DMS79 treated with DMSO at 0.1 percent for 48 hours (cell line): ENCODE results near the gene SNX33.

Experiments
- DNase-seq: peaks from one replicate; lab custom pipeline; 2025; lab: John Stamatoyannopoulos, UW

SNX33 gene

DNA sequence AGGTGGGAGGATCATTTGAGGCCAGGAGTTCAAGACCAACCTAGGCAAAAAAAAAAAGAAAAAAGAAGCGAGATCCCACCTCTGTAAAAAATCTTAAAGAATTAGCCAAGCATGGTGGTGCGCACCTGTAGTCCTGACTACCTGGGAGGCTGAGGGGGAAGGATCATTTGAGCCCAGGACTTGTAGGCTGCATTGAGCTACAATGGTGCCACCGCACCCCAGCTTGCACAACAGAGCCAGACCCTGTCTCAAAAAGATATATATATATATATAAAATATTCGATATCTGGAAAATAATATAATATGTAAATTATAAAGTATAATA lies 6.6 kb upstream of the SNX33 start:
- no peak for DNase-seq

DNA sequence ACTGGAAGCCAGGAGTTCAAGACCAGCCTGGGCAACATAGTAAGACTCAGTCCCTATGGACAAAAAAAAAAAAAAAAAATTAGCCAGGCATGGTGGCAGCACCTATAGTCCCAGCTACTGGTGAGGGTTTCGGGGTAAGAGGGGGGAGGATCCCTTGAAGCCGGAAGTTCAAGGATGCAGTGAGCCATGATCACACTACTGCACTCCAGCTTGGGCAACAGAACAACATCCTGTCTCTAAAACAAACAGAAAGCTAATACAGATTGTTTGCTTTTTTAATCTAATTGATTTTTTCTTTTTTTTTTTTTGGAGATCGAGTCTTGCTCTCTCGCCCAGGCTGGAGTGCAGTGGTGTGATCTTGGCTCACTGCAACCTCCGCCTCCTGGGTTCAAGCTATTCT lies 6.1 kb upstream of the SNX33 start:
- DNase-seq = no peak

DNA sequence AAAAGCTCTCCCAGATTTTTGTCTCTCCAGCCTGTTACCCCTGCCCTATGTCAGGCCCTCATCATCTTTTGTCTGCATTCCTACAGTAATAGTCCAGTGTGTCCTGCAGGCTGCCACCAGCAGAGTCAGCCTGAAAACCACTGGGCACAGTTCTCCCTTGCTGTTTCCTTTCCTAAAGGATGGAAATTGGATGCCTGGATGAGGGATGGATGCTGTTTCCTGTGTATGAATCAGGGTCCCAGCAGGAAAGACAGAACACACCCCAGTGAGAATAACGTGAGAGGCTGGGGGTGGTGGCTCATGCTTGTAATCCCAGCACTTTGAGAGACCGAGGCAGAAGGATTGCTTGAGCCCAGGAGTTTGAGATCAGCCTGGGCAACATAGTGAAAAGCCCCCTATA lies 3.3 kb upstream of the SNX33 start:
- DNase-seq = no peak

DNA sequence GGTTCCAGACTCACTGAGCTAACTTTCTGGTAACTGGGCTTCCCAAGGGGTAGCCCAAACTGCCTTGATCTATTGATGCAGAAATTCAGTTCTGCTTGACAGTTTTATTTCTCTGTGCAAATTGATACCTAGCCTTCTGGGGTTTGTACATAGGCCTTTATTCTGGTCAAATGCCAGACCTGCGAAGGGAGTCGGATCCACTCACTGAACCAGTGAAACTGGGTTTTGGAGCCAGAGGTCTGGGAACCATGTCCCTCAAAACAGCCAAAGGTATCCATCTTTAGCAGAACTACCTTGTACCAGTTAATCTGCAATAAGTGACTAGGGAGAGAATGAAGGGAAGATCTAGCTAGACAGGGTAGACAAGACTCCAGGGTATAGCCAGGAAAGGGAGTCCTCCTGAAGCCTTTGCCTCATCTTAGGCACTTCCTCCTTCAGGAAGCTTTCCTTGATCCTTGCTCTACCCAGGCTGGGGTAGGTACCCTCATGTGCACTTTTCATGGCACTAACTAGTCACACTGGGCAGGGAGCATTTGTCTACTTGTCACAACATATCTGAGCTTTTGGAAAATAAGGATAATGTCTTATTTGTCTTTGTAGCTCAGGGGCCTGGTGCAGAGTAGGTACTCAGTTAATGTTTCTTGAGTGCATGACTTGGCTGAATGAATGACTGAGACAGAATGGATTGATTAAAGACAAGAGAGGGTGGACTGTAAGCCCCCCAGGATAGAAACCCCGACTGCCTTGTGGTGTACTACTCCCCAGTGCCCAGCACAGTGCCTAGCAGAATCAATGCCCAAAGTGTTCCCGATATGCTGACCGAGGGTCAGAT lies 1.4 kb upstream of the SNX33 start:
- DNase-seq = no peak

DNA sequence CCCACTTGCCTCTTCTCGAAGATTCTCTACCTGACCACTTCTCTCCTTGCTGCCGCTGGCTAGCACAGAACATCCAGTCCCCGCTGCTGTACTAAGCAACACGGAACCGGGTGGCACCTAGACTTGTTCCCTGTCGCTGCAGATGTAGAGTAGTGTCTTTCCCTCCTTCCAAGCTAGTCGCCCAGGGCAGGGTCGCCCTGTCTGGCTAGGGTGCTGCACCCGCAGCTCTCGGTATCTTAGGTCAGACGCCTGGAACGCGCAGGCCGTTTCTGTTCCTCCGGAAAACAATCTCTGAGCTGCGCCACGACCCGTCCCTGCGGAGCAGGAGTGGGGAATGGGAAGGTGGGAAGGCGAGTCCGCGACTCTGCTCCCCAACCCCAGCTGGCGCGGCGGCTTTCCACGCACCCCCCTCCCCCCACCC lies 758 bp upstream of the SNX33 start:
- DNase-seq = peak; percentile 6

DNA sequence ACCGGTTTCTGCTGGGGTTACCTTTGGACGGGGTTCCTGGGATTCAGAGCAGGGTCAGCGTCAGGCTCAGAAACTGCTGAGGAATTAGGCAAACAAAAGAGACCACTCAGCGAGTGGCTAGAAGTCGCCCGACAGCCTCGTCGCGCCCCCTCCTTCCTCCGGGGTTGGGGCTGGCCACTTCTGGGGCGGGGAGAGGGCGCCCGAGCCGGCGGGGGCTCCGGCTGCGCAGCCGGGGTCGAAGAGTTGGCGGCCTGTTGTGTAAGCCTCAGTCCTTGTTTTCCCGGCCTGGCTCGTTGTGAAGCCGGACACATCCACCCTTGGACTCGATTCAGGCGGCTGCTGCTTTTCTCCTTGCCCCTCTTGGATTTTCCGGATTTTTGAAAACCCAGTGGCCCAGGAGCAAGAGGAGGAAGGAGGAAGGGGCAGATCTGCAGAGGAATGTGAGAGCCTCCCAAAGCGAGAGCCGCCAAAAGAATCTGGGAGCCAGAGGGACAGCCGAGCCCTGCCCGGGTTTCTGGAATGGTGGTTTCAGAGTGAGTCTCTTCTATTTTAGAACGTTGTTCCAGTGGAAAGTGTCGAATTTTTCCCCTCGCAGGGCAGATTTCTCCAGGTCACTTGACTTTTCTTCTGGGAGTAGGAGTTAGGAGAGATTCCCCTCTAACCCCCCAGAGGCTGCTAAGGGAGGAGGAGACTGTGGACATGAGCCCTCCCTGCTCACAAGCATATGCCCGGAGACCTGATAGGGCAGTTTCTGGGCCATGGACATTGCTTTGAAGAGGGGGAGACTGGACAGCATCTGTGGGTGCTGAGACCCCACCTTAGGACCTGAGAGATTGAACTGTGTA lies 666 bp downstream of the SNX33 start:
- DNase-seq = no peak

DNA sequence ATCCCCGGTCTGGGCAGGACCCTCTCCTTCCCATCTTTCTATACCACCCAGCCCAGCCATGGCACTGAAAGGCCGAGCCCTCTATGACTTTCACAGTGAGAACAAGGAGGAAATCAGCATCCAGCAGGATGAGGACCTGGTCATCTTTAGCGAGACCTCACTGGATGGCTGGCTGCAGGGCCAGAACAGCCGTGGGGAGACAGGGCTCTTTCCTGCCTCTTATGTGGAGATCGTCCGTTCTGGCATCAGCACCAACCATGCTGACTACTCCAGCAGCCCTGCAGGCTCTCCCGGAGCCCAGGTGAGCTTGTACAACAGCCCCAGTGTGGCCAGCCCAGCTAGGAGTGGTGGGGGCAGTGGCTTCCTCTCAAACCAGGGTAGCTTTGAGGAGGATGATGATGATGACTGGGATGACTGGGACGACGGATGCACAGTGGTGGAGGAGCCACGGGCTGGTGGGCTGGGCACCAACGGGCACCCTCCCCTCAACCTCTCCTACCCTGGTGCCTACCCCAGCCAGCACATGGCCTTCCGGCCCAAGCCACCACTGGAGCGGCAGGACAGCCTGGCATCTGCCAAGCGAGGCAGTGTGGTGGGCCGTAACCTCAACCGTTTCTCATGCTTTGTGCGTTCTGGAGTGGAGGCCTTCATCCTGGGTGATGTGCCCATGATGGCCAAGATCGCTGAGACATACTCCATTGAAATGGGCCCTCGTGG lies 1.5 kb downstream of the SNX33 start:
- no peak for DNase-seq

DNA sequence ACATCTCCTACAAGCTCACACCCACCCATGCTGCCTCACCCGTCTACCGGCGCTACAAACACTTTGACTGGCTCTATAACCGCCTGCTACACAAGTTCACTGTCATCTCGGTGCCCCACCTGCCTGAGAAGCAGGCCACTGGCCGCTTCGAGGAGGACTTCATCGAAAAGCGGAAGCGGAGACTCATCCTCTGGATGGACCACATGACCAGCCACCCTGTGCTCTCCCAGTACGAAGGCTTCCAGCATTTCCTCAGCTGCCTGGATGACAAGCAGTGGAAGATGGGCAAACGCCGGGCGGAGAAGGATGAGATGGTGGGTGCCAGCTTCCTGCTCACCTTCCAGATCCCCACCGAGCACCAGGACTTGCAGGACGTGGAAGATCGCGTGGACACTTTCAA lies 2.1 kb downstream of the SNX33 start:
- no peak for DNase-seq

DNA sequence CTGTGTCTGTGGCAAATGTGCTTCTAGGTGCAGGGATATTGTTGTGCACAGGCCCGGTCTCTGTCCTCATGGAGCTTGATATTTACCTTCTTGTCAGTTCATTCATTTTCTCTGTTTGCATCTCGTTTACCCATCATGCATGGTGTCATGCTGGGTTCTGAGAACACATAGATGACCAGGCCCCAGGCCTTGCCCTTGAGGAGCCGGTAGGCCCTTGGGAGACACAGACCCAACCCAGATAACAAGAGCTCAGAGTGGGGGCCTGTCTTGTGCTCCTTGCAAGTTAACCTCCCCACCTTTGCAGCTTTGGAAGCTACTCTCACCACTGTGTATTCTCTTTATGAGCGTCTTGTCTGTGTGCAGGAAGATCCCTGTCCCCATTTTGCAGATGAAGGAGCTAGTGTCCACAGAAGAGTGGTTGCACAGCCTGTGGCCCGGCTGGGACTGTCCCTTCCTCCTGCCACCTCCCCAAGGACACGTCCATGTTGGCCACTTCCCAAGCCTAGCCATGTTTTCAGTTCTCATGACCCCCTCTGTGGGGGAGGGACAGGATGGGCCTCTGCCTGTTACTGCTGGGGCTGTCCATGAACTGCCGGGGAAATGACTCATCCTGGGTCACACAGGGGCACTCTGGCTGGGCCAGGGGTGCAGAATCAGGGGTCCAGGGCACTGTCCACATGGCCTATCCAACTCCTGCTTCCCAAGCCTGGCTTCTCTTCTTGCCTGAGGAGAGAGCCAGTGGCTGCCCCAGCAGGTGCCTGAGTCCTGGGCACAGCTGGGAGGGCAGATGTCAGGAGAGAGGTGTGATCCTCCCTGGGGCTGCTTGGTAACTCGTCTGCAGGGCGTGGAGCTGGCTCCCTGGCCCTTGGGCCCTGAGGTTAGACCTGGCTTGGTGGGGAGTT lies 3.4 kb downstream of the SNX33 start:
- no peak for DNase-seq

DNA sequence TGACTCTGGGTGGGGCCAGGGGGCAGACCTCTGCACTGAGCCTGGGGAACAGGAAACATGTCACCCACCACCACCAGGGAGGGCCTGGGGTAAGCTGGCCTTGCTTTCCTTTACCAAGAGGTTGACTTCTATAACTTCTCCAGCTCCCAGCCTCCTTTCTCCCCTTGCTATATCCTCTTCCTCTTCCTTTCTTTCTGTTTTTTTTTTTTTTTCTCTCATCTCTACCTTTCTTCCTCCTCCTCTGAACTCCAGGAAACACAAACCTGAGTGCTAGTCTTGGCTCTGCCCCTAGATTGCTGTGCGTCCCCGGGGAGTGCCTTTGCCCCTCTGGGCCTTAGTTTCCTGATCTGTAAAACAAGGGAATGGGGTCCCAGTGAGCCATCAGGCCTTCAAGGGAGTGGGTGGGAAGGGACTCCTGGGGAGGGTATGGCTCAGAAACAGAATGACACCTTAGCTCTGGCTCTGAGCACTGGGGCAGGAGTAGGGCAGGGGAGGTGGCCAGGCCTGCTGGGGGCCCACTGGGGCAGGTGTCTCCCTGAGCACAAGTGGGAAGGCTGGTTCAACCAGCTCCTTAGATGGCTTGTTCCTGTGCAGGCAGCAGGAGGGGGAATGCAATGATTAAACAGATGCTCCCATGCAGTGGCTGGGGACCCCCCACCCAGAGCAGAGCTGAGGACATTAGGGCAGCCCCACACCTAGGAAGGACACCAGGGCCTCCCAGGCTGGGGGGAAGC lies 4.3 kb downstream of the SNX33 start:
- no peak for DNase-seq

DNA sequence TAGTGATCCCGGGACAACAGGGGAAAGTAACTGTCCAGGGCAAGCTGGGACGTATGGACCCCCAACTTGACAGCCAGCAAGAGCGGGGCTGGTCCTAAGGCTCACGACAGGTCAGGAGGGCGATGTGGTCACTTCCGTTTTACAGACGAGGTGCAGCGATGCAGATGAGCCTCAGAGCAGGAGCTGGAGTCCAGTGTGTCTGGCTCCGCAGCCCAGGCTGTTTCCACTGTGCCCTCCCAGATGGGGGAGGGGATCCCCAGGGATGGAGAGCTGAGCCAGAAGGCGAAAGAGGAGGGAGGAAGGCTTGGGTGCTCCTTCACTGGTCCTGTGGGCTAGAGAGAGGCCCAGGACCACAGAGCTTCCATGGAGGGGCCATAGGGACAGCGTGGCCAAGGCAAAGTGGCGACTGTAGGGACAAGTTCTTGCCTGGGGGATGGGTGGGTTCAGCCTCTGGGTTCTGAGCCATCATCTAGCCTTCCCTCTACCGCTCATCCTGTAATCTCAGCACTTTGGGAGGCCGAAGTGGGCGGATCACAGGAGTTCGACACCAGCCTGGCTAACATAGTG lies 5.7 kb downstream of the SNX33 start:
- DNase-seq = no peak

DNA sequence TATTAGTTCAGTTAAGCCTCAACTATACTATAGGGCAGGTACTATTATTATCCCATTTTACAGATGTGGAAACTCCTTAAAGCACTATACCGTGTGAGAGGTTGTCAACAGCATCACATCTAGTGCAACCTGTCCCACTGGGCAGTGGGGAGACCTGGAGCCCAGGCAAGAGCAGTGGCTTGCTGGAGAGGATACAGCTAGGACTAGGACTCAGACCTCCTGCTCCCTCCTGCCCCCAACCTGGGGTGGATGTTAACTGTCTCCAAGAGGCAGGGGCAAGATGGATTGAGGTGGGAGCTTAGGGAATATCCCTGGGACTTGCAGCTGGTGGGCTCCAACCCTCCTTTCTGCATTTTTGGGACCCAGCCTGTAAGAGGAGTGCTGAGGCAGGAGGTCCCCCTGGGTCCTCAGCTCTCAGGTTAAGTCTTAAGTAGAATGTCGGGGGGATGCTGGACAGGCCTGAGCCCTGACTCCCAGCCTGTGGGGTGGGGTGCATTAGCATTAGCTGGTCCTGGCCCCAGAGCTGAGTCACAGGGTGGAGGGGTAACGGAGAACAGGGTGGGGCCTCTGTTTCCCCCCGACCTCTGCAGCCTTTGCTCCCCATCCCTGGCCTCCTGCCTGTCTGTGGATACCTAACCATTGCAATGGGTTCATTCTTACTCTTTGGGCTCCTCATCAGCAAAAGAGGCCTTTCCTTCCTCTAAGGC lies 6.6 kb downstream of the SNX33 start:
- no peak for DNase-seq

DNA sequence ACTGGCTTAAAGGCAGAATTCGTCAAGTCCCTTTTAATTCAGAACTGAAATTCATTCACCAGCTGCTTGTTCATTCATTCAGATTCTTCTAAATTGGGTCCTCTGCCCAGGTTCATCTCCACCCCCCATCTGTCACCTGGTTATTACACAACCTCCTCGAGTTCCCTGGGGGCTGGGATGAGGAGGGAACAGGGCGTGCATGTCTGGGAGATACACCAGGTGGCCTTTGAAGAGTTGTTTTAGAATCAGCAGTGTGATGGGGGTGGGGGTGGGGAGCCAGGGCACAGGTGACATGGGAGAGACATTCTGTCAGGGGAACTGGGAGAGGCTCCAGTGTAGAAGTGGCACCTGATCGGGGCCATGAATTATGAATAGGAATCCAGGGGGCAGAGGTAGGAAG lies 8.2 kb downstream of the SNX33 start:
- no peak for DNase-seq

DNA sequence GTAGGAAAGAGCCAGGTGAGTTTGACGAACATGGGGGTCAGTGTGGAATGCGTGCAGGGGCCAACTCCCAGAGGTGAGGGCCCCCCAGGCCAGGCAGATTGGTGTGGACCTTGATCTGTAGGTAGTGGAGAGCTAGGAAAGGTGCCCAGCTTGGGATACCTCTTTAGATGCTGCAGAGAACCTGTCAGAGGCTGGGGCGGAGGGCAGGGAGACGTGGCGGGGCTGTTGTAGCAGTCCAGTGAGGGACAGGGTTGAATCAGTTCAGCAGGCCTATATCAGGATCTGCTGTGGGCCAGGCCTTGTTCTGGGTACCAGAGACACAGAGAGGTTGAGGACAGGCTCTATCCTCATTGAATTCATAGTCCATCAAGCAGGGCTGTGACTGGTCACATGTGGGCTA lies 8.6 kb downstream of the SNX33 start:
- DNase-seq = no peak

DNA sequence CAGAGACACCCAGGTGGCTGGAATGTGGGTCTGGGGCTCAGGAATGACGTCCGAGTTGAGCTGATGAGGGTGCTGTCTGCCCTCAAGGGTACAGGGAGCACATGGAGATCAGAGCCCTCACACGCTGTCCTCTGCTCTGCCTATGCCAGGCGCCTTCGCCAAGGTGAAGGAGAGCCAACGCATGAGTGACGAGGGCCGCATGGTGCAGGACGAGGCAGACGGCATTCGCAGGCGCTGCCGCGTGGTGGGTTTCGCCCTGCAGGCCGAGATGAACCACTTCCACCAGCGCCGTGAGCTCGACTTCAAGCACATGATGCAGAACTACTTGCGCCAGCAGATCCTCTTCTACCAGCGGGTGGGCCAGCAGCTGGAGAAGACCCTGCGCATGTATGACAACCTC lies 9.1 kb downstream of the SNX33 start:
- no peak for DNase-seq

DNA sequence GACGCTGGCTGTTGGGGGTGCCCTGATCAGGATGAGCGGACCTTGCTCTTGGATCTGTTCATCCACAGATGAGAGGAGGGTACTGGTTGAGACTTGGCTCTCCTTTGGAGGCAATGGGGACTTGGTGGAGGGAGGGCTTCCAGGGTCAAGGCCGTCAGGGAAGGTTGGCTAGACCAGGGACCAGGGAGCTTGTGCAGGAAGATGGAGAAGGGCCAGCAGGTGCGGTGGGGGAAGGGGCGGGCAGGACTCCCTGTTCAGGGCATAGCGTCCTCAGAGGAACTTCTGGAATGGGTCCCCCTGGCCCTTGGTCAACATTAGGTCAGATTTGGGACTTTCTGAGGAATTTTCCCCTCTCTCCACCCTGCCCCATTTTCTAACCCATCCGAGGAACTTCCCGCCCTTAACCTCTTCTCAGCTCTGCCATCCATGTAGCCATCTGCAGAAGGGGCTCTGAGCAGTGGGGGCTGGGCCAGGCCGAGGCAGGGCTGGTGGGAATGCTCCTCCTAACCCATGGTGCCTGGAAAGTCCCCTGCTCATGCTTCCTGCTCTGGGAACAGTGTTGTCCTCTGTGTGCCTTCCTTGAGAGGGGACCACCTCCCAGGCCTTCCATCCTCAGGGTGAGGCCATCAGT lies 11.5 kb downstream of the SNX33 start:
- DNase-seq = no peak

DNA sequence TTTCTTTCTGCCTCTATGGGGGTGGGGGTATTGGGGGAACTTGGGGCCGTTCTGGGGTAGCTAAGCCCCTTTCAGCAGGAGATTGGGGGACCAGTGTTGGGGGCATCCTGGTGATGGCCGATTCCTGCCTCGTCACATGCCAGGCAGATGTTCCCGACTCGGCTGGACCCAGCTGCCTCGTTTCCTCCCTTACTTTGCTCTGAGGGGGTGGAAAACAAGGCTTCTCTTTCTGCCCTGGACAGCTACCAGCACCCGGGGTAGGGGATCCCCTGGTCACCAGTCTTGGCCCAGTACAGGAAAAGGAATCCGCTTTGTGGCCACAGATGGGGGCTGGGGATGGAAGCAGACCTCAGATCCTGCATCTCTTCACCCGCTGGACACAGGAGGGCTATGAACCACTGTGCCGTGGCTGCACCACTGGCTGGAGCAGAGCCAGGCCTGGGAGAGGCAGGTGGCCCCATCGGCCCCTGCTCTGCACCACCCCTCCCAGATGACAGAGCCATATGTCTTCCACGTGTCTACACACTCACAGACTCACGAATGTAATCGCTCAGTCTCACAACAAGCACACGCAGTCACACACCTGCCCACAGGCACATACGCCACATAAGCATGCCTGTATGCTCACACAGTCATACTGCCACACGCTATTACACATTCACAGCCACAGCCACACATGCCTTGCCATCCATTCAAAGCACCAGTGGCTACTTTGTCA lies 12.4 kb downstream of the SNX33 start:
- no peak for DNase-seq

DNA sequence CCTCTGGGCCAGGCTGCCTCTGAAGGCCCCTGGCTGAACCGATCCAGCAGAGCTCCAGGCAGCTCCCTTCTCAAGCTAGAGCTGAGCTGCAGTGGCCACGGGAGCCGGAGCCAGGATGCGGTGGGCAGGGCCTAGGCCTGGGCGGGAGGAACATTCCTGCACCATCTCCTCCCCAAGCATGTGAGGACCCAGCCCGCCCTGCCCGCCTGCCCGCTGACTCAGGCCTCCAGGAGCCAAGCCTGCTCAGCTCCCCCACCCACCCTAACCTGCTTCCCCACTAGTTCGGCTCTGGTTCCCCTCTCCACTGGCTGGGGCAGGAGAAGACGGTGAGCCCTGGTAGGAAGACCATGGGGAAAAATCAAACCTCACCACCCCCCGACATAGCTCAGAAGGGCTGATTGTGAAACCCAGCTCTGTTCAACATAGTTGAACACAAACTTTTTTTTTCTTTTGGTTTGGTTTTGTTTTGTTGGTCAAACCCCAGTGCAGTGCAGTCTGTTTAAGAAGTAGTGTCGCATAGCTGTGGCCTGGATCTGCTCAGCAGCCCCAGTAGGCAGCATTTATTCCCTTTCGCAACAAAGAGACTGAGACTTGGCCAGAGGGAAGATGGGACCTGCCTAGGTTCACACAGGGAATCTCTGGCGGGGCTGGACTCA lies 13.5 kb downstream of the SNX33 start:
- DNase-seq = no peak

DNA sequence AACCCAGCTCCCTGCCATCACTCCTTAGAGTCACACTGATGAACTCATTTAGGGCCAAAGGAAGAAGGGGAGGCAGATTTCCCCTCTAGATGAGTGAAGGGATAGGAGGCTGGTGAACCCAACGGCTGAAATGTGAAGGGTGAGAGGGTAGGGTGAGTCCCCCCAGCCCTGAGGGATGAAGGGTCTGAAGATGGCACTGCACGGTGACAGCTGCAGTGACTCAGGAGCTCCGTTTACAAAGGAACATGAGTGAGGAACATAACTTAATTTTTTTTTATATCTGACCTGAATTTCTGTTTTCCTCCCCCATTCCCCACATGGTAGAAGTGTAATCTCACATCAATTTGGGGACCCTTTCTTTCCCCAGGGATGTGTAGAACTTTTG lies 14.0 kb downstream of the SNX33 start:
- no peak for DNase-seq
